ENCODE measurements around the gene IMMT. TPM values are rescaled to one million over a fixed set of nuclear protein-coding genes. Genes with fewer than 3 reads are reported as not detected.

Gene IMMT
- total and polyA plus RNA-seq, 9 of the 15 experiments (the other 6 are each of a cell fraction or from before 2014, with no cell fraction given) = 119 to 294 (median 140) TPM

GRCh38 chr2:86105969-86106945 is 89.0 kb downstream of the IMMT start, which contains the start of gene PTCD3 (continued):
- no peak for TF ChIP-seq ZNF140 (CRISPR knock-in tag; IDR thresholded peaks at IDR 0.05)
- TF ChIP-seq HIVEP1 (CRISPR knock-in tag; IDR thresholded peaks at IDR 0.05) = no peak
- no peak for TF ChIP-seq ARID1B (IDR thresholded peaks at IDR 0.05)
- no peak for TF ChIP-seq ZKSCAN1 (IDR thresholded peaks at IDR 0.05; ENCODE audit: low read depth, low read length)
- 0 out of 2 replicates have a peak, but pooled peaks have one; percentile 46 for TF ChIP-seq NBN (IDR thresholded peaks at IDR 0.05; ENCODE audit: low read depth)
- TF ChIP-seq ZNF212 (CRISPR knock-in tag; IDR thresholded peaks at IDR 0.05) = no peak
- no peak for TF ChIP-seq PREB (CRISPR knock-in tag; IDR thresholded peaks at IDR 0.05)
- TF ChIP-seq CBX1 (IDR thresholded peaks at IDR 0.05; ENCODE audit: low read depth) = no peak
- peak; percentile 80 for TF ChIP-seq PML (IDR thresholded peaks at IDR 0.05; ENCODE audit: low read length)
- no peak for TF ChIP-seq ARHGAP35 (IDR thresholded peaks at IDR 0.05; ENCODE audit: partially characterized antibody)
- TF ChIP-seq ZSCAN29 (IDR thresholded peaks at IDR 0.05) = no peak
- TF ChIP-seq ZNF507 (tag; conservative IDR thresholded peaks at IDR 0.05) = no peak
- no peak for TF ChIP-seq UBTF (IDR thresholded peaks at IDR 0.05; ENCODE audit: borderline replicate concordance in 1 of 2, low read depth in 2 of 2, low read length in 2 of 2)
- no peak for TF ChIP-seq MAFG (tag; conservative IDR thresholded peaks at IDR 0.05)
- TF ChIP-seq SMAD4 (CRISPR knock-in tag; conservative IDR thresholded peaks at IDR 0.05) = no peak
- TF ChIP-seq FOXM1 (IDR thresholded peaks at IDR 0.05; ENCODE audit: low read depth) = peak; percentile 85
- no peak for TF ChIP-seq FOXM1 (CRISPR knock-in tag; IDR thresholded peaks at IDR 0.05; ENCODE audit: low read depth)
- TF ChIP-seq SMARCE1 (IDR thresholded peaks at IDR 0.05) = no peak
- TF ChIP-seq, protein P1, sequence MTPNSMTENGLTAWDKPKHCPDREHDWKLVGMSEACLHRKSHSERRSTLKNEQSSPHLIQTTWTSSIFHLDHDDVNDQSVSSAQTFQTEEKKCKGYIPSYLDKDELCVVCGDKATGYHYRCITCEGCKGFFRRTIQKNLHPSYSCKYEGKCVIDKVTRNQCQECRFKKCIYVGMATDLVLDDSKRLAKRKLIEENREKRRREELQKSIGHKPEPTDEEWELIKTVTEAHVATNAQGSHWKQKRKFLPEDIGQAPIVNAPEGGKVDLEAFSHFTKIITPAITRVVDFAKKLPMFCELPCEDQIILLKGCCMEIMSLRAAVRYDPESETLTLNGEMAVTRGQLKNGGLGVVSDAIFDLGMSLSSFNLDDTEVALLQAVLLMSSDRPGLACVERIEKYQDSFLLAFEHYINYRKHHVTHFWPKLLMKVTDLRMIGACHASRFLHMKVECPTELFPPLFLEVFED (CRISPR knock-in tag; conservative IDR thresholded peaks at IDR 0.05) = no peak
- no peak for TF ChIP-seq ILK (tag; IDR thresholded peaks at IDR 0.05; ENCODE audit: borderline replicate concordance, low read depth)
- no peak for TF ChIP-seq ZEB2 (IDR thresholded peaks at IDR 0.05)
- no peak for TF ChIP-seq FOSL1 (tag; conservative IDR thresholded peaks at IDR 0.05)
- peak in 1 of 2 experiments; percentile 89; a peak in 2 of 4 replicates for TF ChIP-seq HDAC1 (IDR thresholded peaks at IDR 0.05)
- TF ChIP-seq TFE3 (CRISPR knock-in tag; IDR thresholded peaks at IDR 0.05) = no peak

Measured in K562 (cell line).